Ishikawa (cell line): Measurements from ENCODE around the gene CTNNB1.

Experiments
- CEBPB ChIP-seq: IDR thresholded peaks from 2 replicates; pipeline ENCODE4 v1.6.1; 2012
- CREB1 ChIP-seq: IDR thresholded peaks from 2 replicates; pipeline ENCODE4 v1.6.1; 2012; ENCODE audit warnings: low read depth
- EGR1 ChIP-seq: IDR thresholded peaks from 2 replicates; pipeline ENCODE4 v1.6.1; 2012
- EP300 ChIP-seq: IDR thresholded peaks from 2 replicates; pipeline ENCODE4 v1.6.1; 2012; ENCODE audit warnings: borderline replicate concordance
- FOXM1 ChIP-seq: IDR thresholded peaks from 2 replicates; pipeline ENCODE4 v1.6.1; 2012; ENCODE audit warnings: low read depth, borderline replicate concordance
- NFIC ChIP-seq: IDR thresholded peaks from 2 replicates; pipeline ENCODE4 v1.6.1; 2012
- RAD21 ChIP-seq: IDR thresholded peaks from 2 replicates; pipeline ENCODE4 v1.6.1; 2012; ENCODE audit warnings: low read depth
- TAF1 ChIP-seq: IDR thresholded peaks from 2 replicates; pipeline ENCODE4 v1.6.1; 2012; ENCODE audit warnings: low read depth, mild to moderate bottlenecking
- TCF12 ChIP-seq: IDR thresholded peaks from 2 replicates; pipeline ENCODE4 v1.6.1; 2012; ENCODE audit warnings: low read depth
- TEAD4 ChIP-seq: IDR thresholded peaks from 2 replicates; pipeline ENCODE4 v1.6.1; 2012
- YY1 ChIP-seq: IDR thresholded peaks from 2 replicates; pipeline ENCODE4 v1.6.1; 2012; ENCODE audit warnings: low read depth
- ZBTB7A ChIP-seq: IDR thresholded peaks from 2 replicates; pipeline ENCODE4 v1.6.1; 2012; ENCODE audit warnings: low read depth
- TF ChIP-seq, protein P1 (sequence below): IDR thresholded peaks from 2 replicates; pipeline ENCODE4 v1.6.1; 2012
- TF ChIP-seq, protein P2 (sequence below): IDR thresholded peaks from 2 replicates; pipeline ENCODE4 v1.6.1; 2012
- TF ChIP-seq, protein P3 (sequence below): IDR thresholded peaks from 2 replicates; pipeline ENCODE4 v1.6.1; 2012; ENCODE audit warnings: low read depth, mild to moderate bottlenecking

The CTNNB1 gene

DNA sequence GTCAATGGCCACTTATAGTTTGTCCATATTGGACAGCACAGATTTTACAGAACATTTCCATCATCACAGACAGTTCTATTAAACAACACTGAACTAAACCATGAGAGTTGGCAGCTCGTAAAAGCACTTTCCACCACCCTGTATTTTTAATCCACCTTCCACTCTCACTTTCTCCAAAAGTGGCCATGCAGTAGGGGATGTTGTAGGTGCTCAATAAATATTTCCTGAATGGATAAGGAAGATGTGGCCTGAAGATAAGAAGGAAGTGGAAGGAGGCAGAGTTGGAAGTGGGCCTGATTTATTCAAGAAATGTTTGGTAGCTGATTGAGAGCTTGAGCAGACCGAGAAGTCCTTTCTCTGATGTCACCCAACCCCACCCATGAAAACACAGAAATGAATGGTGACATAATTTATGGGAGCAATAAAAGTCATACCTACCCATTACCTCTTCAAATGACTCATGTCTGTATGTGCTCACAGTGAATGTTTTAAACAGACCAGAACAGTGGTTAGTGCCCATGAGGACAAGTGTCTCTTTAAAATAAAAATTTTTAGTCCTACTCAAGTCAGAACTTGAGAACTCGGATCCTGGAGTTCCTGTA, 39.6 kb upstream of the CTNNB1 start:
- TF ChIP-seq FOXM1 (no peak), EP300 (peak; percentile 52), CEBPB (no peak), TAF1 (no peak), NFIC (peak; percentile 46; the same call in 1 of the 2 replicates), TCF12 (peak; percentile 48; the same call in 1 of the 2 replicates), YY1 (no peak), CREB1 (0 out of 2 replicates have a peak, but pooled peaks have one; percentile 29)
- TF ChIP-seq, protein P1, sequence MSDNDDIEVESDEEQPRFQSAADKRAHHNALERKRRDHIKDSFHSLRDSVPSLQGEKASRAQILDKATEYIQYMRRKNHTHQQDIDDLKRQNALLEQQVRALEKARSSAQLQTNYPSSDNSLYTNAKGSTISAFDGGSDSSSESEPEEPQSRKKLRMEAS, result no peak
- TF ChIP-seq, protein P2, sequence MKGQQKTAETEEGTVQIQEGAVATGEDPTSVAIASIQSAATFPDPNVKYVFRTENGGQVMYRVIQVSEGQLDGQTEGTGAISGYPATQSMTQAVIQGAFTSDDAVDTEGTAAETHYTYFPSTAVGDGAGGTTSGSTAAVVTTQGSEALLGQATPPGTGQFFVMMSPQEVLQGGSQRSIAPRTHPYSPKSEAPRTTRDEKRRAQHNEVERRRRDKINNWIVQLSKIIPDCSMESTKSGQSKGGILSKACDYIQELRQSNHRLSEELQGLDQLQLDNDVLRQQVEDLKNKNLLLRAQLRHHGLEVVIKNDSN, result no peak

DNA sequence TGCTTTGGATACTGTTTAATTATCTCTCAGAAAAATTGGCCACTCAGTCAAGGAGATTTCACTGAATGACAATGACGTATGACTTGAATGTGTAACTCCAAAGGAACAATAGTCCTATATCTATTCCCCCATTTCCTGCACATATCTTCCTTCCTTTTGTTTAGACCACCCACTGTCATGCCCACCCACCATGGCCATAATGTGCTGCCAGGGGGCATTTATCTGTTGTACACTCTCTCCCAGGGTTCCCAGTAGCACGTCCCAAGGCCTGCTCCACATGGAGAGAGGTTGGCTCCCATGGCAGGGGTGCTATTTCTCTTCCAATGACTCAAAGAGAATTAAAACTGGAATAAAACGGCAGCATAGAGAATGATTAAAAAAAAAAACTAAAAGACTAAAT, 36.8 kb upstream of the CTNNB1 start:
- TF ChIP-seq NFIC, result no peak
- TF ChIP-seq TEAD4, result no peak
- no peak for TF ChIP-seq YY1
- TF ChIP-seq, protein P1, result no peak
- TF ChIP-seq, protein P3, sequence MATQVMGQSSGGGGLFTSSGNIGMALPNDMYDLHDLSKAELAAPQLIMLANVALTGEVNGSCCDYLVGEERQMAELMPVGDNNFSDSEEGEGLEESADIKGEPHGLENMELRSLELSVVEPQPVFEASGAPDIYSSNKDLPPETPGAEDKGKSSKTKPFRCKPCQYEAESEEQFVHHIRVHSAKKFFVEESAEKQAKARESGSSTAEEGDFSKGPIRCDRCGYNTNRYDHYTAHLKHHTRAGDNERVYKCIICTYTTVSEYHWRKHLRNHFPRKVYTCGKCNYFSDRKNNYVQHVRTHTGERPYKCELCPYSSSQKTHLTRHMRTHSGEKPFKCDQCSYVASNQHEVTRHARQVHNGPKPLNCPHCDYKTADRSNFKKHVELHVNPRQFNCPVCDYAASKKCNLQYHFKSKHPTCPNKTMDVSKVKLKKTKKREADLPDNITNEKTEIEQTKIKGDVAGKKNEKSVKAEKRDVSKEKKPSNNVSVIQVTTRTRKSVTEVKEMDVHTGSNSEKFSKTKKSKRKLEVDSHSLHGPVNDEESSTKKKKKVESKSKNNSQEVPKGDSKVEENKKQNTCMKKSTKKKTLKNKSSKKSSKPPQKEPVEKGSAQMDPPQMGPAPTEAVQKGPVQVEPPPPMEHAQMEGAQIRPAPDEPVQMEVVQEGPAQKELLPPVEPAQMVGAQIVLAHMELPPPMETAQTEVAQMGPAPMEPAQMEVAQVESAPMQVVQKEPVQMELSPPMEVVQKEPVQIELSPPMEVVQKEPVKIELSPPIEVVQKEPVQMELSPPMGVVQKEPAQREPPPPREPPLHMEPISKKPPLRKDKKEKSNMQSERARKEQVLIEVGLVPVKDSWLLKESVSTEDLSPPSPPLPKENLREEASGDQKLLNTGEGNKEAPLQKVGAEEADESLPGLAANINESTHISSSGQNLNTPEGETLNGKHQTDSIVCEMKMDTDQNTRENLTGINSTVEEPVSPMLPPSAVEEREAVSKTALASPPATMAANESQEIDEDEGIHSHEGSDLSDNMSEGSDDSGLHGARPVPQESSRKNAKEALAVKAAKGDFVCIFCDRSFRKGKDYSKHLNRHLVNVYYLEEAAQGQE, result no peak
- TF ChIP-seq EGR1, result no peak
- TF ChIP-seq FOXM1, result no peak
- no peak for TF ChIP-seq RAD21
- TF ChIP-seq TCF12, result no peak
- TF ChIP-seq, protein P2, result no peak
- TF ChIP-seq TAF1, result no peak

DNA sequence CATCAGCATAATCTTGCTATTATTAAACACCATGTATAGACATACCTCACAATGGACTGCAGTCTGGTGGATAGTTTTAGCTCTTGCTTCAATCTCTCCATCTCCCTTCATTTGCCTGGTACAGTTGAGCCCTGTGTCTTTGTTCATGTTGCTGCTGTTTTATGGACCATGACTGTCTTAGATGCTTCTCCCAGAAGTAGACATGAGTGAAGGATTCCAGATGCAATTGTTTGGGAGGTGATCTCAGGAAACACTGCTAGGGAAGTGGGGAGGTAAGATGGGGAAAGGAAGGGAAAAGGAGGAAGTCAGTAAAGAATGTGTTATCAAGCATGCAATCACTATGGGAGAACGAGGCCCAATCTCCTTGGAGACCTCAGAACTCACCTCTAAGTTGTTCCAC, 36.3 kb upstream of the CTNNB1 start:
- TF ChIP-seq TAF1 (no peak), ZBTB7A (no peak), EGR1 (no peak), YY1 (no peak), CREB1 (no peak), FOXM1 (no peak)
- TF ChIP-seq, protein P1, result no peak

DNA sequence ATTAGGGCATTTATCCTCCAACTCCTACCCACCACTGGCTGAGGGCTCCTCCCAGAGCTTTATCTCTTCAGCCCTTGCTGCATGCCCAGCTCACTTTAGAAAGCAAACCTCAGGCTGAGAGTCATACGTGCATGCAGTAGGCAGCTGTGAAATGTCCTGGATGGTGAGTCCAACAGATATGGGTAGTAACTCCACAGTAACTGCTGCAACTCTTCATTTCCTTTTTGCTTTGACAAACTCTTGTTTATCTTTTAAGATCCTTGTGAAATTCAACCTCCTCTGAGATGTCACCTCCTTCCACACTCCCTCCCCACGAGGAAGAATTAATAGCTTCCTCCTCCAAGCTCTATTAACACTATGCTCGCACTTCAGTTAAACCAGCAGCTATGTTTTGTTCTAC, 35.9 kb upstream of the CTNNB1 start:
- TF ChIP-seq TCF12, result no peak
- no peak for TF ChIP-seq RAD21
- TF ChIP-seq, protein P1, result no peak
- no peak for TF ChIP-seq EP300
- no peak for TF ChIP-seq ZBTB7A
- TF ChIP-seq, protein P3, result no peak
- no peak for TF ChIP-seq FOXM1
- TF ChIP-seq TEAD4, result no peak
- no peak for TF ChIP-seq YY1
- TF ChIP-seq CREB1, result no peak
- no peak for TF ChIP-seq EGR1
- no peak for TF ChIP-seq NFIC

DNA sequence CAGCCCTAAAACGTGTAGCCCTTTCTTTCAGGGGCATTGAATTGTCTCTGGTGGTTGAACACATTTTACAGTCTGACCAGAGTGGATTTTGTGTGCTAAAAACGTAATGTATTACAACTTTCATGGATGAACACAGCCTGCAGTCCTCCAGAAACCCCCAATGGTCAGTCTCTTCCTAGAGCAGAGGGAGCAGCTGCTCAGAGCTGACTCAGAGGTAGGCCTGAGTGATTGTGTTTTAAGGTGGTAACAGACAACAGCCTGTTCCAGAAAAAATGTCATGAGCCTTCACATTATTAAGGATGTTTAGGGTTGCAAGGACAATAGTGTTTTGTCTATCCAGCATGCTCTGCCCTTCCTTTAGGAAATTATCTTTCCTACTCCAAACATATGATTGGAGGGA, 34.5 kb upstream of the CTNNB1 start:
- TF ChIP-seq YY1 (no peak), FOXM1 (no peak), CREB1 (no peak), ZBTB7A (no peak), TEAD4 (no peak), EGR1 (no peak)
- TF ChIP-seq, protein P1, result no peak
